GM18519 (cell line): ENCODE measurements around the gene KANK4.
"Not testable (repeated sequence)": the region's sequence is repeated elsewhere in the genome, so short reads cannot be mapped to it uniquely, and the experiment has no call there.

ENCODE experiments used
- ATAC-seq: cut with Tn5 transposase; IDR thresholded peaks from one replicate; pipeline ENCODE4 v1.9.1; 2021; ENCODE audit warnings: mild to moderate bottlenecking, moderate library complexity; ENCODE audit not compliant: unreplicated experiment, low FRiP score

The KANK4 gene

DNA sequence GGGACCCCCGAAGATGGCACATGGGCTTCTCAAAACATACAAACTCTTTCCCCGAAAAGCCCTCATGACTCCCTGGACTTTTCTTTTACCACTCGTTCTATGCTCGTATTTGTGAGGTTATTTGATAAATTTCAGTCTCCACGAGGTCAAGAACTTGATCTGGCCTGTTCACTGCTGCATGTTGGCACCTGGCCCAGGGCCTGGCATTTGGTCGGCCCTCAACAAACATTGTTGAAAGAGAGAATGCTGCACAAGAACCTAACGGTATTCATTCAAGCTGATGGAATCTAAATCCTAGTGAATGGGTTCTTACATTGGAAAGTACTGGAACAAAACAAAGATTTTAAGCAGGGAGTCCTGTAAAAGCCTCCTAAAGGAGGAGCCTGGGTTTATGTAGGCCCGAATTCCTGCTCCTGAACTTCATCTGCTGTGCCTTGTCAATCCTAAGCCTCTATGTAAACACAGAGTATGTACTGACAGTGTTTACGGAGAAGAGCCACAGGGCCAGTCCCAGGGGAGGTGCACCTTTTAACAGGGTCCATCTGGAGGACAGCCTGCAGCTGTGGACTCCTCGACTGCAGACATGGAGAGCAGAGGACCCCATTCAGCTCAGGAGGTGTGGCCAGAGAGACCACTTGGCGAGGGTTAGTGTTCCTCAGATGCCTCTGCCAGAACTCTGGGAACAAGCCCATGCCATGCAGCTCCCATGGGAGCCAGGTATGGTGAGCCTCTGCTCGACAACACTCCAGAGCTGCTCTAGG, 77.7 kb downstream of the KANK4 start:
- no peak for ATAC-seq

DNA sequence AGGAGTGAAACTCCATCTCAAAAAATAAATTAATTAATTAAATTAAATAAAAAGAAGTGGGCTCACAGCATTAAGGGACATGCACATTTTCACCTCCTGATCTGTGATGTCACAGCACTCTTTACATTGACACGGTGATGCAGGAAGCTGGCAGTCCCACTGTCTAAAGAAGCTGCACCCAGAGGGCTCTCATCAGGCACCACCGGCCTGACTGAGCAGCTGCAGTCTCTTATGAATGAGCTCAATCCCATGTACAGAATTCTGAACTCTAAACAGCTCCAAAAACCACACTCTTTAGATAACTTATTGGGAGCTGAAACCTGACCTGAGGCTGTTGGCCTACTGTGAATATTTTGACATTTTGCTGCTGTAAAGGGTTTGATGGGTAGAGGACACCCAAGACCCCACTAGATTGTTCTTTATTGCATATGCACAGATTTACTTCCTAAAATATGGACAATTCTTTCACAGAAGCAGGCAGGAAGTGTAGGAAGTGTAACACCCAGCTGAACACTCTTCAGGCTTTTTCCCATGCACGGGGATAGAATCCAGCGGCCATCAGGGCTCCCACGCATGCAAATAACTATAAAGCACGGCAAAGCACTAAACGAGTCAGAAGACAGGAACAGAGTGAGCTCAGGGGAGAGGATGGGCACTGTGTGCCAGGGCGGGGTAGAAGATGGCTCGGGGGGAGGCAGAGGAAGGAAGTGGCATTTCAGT, 78.4 kb downstream of the KANK4 start:
- ATAC-seq = no peak

DNA sequence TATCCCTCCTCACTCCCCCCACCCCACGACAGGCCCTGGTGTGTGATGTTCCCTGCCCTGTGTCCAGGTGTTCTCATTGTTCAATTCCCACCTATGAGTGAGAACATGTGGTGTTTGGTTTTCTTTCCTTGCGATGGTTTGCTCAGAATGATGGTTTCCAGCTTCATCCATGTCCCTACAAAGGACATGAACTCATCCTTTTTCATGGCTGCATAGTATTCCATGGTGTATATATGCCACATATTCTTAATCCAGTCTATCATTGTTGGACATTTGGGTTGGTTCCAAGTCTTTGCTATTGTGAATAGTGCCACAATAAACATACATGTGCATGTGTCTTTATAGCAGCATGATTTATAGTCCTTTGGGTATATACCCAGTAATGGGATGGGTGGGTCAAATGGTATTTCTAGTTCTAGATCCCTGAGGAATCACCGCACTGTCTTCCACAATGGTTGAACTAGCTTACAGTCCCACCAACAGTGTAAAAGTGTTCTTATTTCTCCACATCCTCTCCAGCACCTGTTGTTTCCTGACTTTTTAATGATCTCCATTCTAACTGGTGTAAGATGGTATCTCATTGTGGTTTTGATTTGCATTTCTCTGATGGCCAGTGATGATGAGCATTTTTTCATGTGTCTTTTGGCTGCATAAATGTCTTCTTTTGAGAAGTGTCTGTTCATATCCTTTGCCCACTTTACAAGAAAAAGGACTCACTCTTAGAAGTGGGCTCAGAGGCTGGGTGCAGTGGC, 79.4 kb downstream of the KANK4 start:
- ATAC-seq = not testable (repeated sequence)

DNA sequence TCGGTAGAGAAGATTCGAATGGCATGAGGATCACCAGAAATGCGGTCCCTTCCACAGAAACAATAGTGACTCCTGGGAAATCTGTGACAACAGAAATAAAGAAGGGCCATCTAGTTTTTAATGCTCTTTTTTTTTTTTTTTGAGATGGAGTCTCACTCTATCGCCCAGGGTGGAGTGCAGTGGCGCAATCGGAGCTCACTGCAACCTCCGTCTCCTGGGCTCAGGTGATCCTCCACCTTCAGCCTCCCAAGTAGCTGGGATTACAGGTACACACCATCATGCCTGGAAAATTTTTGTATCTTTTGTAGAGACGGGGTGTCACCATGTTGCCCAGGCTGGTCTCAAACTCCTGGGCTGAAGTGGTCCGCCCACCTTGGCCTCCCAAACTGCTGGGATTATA, 80.7 kb downstream of the KANK4 start:
- ATAC-seq = no peak

DNA sequence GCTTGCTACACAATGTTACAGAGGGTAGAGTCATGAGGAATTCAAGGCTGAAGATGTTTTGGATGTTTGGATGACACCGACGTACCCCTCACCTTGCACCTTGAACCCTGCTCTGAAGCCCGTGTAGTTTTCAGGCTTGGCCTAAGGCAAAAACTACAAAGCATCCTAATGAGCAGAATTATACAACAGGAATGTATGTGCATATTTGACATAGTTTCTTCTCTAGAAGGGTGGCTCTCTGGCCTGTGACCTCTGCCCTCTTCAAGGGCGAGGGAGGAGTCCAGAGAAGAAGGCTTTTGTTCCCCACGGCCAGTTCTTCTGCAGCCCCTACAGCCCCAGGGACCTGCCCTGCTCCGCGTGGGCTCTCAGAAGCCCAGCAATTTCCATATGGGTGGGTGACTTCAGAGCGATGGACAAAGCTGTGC, 81.3 kb downstream of the KANK4 start:
- ATAC-seq = no peak

DNA sequence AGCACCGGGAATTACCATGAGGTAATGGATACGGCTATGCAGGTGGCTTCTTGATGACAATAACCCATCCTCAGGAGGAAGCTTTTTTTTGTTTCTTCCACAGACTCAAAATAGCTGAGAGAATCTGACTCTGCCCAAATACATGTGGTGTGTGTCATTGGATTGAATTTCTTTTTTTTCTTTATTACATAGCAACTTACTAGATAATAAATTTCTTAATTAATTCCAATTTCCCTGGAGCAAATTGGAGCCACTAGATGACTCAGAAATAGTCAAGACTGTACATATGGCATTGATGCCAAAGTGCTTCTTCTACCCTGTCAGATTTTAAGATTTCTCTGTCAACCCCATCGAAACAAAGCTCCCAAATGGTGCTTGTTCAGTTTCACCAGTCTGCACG, 81.9 kb downstream of the KANK4 start:
- no peak for ATAC-seq

DNA sequence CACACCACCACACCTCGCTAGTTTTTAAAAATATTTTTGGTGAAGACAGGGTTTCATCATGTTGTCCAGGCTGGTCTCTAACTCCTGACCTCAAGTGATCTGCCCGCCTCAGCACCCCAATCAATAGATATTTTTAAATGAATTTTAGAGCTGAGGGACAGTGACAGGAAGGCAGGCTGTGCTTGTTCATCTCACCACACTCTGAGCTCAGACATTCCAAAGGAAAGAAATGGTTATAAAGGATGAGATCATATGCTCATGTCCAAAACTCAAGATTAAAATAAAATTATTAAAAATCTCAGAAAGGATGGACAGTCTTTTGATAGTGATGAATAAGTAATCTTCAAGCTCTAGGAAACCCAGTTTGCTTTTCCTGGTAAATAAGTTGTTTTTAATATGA, 83.7 kb downstream of the KANK4 start:
- ATAC-seq = no peak

DNA sequence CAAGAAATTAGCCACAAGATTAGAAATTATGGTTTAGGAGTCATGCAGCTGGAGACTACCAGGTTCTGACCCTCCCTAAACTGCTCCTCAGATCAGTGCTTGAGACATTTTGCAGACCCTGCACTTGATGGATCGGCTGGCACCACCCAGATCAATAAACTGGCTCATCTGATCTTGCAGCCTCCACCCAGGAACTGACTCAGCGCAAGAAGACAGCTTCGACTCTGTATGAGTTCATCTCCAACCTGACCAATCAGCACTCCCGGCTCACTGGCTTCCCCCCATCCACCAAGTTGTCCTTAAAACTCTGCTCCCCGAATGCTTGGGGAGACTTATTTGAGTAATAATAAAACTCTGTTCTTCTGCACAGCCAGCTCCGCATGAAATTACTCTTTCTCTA, 84.5 kb downstream of the KANK4 start:
- ATAC-seq = no peak

DNA sequence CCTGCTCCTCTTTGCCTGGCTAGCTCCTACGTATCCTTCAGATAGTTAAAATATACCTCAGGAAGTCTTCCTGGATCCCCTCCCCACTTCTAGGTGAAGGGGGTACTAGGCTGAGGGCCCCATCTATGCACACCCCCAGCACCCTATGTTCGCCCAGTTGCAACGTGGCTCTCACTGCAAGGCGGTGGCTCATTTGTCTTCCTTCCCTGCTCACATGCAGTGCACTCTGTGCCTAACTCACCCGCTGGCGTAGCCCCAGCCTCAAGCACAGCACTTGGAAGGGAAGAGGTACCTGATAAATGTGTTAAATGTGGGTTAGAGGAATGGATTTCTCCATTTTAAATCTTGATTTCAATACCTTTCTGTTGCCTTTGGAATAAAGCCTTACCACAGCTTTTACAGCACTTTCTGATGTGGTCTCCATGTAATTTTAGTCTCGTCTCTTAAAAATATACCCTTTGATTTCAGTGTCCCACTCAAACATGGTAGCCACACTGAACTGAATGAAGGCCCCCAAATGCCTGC, 85.2 kb downstream of the KANK4 start:
- no peak for ATAC-seq

DNA sequence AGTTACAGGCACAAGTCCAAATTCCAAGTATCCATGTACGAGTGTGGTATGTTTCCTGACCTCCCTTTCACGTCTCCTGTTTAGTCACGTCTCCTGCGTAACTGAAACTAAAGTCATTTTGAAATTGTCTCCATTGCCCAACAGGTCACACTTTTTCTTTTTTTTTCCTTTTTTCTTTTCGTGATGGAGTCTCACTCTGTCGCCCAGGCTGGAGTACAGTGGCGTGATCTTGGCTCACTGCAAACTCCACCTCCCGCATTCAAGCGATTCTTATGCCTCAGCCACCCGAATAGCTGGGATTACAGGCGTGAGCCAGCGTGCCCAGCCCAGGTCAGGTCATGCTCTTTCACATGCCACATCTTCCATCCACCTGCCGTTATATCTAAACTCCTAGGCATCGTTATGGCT, 86.4 kb downstream of the KANK4 start:
- no peak for ATAC-seq

DNA sequence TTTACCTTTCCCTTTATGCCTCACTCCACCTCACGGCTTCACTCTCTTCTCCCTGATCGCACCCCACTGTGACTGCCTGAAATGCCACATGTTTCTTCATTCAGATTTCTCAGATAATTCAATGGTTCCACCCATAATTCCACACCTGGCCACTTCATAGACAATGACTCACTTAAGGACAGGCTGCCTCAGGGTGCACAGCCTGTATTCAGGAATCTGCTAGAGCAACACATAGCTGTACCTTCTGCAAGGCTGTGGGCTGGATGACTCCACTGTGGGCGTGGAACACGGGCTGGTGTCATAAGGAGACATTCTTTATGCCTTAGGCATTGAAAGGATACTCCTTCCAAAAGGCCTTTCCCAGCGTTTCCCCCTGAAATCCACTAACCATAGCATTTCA, 88.5 kb downstream of the KANK4 start:
- ATAC-seq = no peak

DNA sequence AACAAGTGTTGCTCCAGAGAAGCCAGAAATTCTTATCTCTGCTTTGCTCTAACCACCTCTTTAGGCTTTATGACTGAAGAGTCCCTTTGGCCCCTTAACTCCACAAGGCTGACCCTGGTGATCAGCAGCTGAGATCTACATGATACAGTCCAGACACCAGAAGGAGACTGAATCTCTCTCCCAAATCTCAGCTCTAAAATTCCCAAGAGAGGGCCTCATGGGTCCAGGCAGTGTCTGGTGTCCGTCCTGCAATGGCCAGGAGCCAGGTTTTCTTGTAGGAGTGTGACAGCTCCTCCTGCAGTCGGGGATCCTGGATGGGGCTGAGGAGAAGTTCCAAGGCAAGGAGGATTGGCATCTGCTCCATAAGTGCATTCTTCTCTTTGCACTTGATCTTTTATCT, 89.3 kb downstream of the KANK4 start:
- ATAC-seq = no peak

DNA sequence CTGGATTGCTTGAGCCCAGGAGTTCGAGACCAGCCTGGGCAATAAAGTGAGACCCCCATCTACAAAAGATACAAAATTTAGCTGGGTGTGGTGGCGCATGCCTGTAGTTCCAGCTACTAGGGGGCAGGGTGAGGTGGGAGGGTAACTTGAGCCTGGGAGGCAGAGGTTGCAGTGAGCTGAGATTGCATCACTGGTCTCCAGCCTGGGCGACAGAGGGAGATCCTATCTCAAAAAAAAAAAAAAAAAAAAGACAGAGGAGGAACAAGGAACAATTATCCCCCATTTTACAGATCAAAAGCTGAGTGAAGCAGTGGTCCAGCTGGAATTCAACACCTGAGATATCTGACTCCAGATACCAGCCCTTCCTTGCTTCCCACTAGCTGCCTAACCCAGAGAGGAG, 89.8 kb downstream of the KANK4 start:
- ATAC-seq = no peak

DNA sequence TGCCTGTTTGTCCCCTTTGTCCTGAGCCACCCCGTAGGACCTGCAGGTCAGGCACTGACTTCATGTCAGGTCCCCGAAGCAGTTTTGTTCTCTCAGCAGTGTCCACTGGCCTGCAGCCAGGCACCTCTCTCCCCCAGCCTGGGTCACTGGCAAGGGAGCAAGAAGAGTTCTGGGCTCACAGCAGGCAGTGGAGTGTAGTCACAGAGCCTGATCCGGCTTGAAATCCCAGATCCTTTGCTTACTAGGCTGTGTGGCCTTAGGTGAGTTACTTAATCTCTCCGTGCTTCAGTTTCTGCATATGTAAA, 90.4 kb downstream of the KANK4 start:
- no peak for ATAC-seq

DNA sequence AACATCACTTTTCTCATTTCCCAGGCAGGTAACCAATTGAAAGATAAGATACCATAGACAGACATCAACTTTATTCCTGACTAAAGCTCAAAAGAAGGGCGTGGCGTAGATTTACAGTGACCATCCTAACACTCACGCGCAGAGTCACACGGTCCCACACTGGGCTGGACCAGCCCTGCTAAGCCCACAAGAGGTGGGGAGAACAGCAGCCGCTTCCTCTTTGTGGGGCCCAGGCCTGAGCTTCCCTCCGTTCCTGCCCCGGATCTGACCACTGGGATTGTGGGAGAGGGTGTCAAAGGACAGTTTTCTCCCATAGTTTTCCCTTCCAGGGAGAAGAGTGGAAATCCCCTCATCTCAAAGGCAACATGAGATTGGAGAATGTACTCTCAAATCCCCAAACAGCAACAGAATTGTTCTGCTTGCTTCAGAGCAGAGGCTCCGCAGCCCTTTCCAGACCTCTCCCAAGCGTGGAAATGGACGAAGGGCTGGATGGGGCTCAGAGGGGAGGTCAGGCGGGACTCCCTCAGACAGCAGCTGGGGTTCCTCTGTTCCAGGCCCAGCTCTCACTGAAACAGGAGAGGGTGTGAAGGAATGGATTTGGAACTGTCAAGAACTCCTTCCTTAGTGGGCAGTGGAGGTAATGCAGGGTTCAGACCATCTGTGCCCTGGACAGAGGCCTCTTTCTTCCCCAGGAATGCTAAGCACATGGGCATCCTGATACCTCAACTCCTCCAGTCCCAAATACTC, 90.9 kb downstream of the KANK4 start:
- no peak for ATAC-seq

DNA sequence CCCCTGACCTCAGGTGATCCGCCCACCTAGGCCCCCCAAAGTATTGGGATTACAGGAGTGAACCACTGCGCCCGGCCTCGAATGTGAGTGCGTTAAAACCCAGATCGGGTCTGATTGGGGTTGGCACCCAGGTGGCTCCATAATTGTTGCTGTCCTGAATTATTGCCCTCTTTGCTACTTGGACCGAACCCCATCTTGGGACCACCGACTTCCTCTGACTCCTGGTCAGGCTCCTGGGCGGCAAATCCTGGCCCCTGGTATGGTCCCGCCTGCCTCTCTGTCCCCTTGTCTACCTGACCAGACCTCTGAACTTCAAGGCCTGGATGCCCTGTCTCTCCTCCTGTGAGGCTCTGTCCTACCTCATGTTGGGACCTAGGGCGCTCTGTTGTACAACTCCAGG, 91.7 kb downstream of the KANK4 start:
- no peak for ATAC-seq

DNA sequence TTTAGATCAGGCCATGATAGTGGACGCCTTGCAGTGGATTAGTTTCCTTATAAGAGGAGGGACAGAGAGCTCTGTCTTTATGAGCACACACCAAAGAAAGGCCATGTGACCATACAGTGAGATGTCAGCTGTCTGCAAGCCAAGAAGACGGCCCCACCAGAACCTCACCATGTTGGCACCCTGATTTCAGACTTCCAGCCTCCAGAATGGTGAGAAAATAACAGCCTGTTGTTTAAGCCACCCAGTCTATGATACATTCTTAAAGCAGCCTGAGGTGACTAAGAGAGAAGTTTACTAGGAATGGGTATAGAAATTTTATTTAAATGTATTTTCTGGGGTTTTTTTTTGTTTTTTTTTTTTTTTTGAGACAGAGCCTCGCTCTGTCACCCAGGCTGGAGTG, 95.1 kb downstream of the KANK4 start:
- ATAC-seq = no peak

DNA sequence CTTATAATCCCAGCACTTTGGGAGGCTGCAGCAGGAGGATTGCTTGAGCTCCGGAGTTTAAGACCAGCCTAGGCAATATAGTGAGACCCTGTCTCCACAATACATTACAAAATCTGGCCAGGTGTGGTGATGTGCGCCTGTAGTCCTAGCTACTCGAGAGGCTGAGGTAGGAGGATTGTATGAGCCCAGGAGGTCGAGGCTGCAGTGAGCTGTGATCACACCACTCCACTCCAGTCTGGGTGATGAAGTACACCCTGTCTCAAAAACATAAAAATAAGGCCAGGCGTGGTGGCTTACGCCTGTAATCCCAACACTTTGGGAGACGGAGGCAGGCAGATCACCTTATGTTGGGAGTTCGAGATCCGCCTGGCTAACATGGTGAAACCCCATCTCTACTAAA, 96.9 kb downstream of the KANK4 start:
- ATAC-seq = no peak

DNA sequence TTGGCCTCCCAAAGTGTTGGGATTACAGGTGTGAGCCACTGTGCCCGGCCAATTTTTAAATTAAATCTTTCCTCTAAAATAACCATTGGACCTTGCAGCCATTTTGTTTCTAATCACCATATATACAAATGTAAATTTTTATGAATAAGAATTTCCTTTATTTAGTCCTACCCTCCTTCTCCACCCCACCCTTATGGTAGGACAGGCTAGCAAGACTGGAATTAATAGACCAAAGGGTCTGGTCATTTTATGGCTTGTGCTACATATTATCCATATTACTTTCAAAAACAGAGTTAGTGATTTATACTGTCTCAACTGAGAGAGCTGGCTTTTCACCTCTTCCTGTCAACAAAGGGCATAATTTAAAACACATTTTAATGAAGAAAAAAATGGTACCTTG, 98.1 kb downstream of the KANK4 start:
- ATAC-seq = no peak

DNA sequence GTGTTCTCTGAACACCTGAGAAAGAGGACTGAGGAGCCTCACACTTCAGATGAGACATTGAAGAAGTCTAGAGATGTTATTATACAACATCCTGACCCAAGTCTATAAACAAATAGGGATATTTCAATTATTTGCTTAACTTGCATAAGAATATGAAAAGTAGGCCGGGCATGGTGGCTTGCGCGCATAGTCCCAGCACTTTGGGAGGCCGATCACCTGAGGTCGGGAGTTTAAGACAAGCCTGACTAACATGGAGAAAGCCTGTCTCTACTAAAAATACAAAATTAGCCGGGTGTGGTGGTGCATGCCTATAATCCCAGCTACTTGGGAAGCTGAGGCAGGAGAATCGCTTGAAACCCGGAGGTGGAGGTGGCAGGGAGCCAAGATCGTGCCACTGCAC, 98.8 kb downstream of the KANK4 start:
- ATAC-seq = not testable (repeated sequence)

DNA sequence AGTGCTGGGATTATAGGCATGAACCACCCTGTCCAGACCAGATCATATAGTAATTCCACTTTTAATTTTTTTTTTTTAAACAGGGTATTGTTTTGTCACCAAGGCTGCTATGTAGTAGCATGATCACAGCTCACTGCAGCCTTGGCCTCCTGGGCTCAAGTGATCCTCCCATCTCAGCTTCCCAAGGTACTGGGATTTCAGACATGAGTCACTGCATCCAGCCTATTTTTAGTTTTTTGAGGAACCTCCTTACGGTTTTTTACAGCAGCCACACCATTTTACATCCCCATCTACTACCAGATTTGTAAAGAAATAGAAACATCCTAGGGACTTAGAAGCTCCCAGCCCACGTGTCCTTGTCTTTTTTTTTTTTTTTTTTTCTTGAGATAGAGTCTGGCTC, 100.6 kb downstream of the KANK4 start:
- no peak for ATAC-seq
